K562 (cell line): ENCODE measurements around the gene RHBDF2. TPM values are rescaled to one million over a fixed set of nuclear protein-coding genes. Genes with fewer than 3 reads are reported as not detected.

Source experiments
- CHCHD3 ChIP-seq: fragments of 250-450 bp; sonication (Bioruptor Pico); IDR thresholded peaks from 2 replicates; pipeline ENCODE4 v2.1.2; 2022; ENCODE audit warnings: mild to moderate bottlenecking
- CSDE1 ChIP-seq, 2 experiments: fragments of 450-650 bp; IDR thresholded peaks; 2 replicates each; pipeline ENCODE4 v1.6.1; 2016; ENCODE audit warnings: mild to moderate bottlenecking in 1 of 2
- EP300 ChIP-seq: IDR thresholded peaks from 2 replicates; pipeline ENCODE4 v1.6.1; 2012; ENCODE audit warnings: low read length, improper control_type of control experiment
- EWSR1 ChIP-seq: fragments of 450-650 bp; IDR thresholded peaks from 2 replicates; pipeline ENCODE4 v1.6.1; 2018; ENCODE audit warnings: borderline replicate concordance, mild to moderate bottlenecking, low read depth, moderate library complexity; ENCODE audit not compliant: partially characterized antibody
- KDM2B ChIP-seq: fragments of 250-450 bp; sonication (Bioruptor Pico); IDR thresholded peaks from 2 replicates; pipeline ENCODE4 v1.8.0; 2021; ENCODE audit warnings: mild to moderate bottlenecking, moderate library complexity
- NCOA6 ChIP-seq: fragments of 450-650 bp; IDR thresholded peaks from 2 replicates; pipeline ENCODE4 v1.6.1; 2017; ENCODE audit warnings: mild to moderate bottlenecking
- NR2C2 ChIP-seq, 2 experiments: fragments of 200-800 bp in 1 of 2; sonication (Bioruptor generic) in 1 of 2; sonication (generic) in 1 of 2; formaldehyde crosslinking in 1 of 2; IDR thresholded peaks; 2 replicates each; pipeline versions ENCODE4 v1.6.1 to v1.8.0; 2016 to 2022; ENCODE audit warnings: mild to moderate bottlenecking in 1 of 2, missing compliant biosample characterization in 1 of 2, missing genetic modification characterization in 1 of 2, missing genetic modification reagents in 1 of 2
- POLR3G ChIP-seq: IDR thresholded peaks from 2 replicates; pipeline ENCODE4 v1.6.1; 2011; ENCODE audit not compliant: insufficient read length, insufficient replicate concordance; ENCODE audit errors: extremely low read depth
- RBFOX2 ChIP-seq: fragments of 200-400 bp; formaldehyde crosslinking; IDR thresholded peaks from 2 replicates; pipeline ENCODE4 v1.6.1; 2017; ENCODE audit warnings: low read depth, mild to moderate bottlenecking, low read length, moderate library complexity
- RNF2 ChIP-seq: sonication (generic); IDR thresholded peaks from 2 replicates; pipeline ENCODE4 v1.6.1; 2016
- SIN3A ChIP-seq, 2 experiments: fragments of 150-350 bp in 1 of 2; IDR thresholded peaks; 2 replicates each; pipeline ENCODE4 v1.6.1; 2011 to 2016; ENCODE audit warnings: borderline replicate concordance in 2 of 2, low read depth in 2 of 2, low read length in 2 of 2, mild to moderate bottlenecking in 2 of 2, moderate library complexity in 2 of 2; ENCODE audit not compliant: control insufficient read depth in 1 of 2
- STAG1 ChIP-seq: sonication (generic); formaldehyde crosslinking; IDR thresholded peaks from 2 replicates; pipeline ENCODE4 v1.5.0; 2020; ENCODE audit warnings: missing genetic modification reagents, borderline replicate concordance
- ZNF184 ChIP-seq: sonication (generic); formaldehyde crosslinking; IDR thresholded peaks from 2 replicates; pipeline ENCODE4 v1.5.0; 2020; ENCODE audit warnings: missing genetic modification reagents
- ZNF695 ChIP-seq: fragments of 450-650 bp; formaldehyde crosslinking; IDR thresholded peaks from 2 replicates; pipeline ENCODE4 v1.4.0; 2020; ENCODE audit warnings: mild to moderate bottlenecking, moderate library complexity
- polyA plus RNA-seq, 8 experiments: library from polyadenylated mRNA; depleted of rRNA in 4 of 8; stranded (reverse) in 5 of 8; unstranded in 3 of 8; fragments of >200 nt; fragmentation: Nextera tagmentation in 2 of 8; fragmentation: Illumina TruSeq in 1 of 8; extraction: Ambion mirVana in 2 of 8; extraction: Trizol in 1 of 8; gene quantifications; 2 replicates each; pipeline versions ENCODE4 v1.2.1 to v1.2.3, GENCODE V29; 2011 to 2014; ENCODE audit warnings: inconsistent platforms in 1 of 8, missing spikeins in 1 of 8
- total RNA-seq, 7 experiments: library from RNA; depleted of rRNA in 6 of 7; stranded (reverse); fragments of >200 nt in 6 of 7; fragmentation: Illumina TruSeq in 2 of 7; extraction: Trizol in 2 of 7; gene quantifications; 2 replicates each; pipeline versions ENCODE4 v1.2.1 to v1.2.3, GENCODE V29; 2011 to 2021; ENCODE audit warnings: low replicate concordance in 1 of 7
- TF ChIP-seq, protein P1 (sequence below): sonication (generic); formaldehyde crosslinking; IDR thresholded peaks from 2 replicates; pipeline ENCODE4 v1.8.1; 2023; ENCODE audit warnings: mild to moderate bottlenecking, missing genetic modification reagents
- TF ChIP-seq, protein P2 (sequence below): sonication (generic); formaldehyde crosslinking; IDR thresholded peaks from 2 replicates; pipeline ENCODE4 v1.8.0; 2023; ENCODE audit warnings: missing genetic modification reagents, mild to moderate bottlenecking, borderline replicate concordance
- TF ChIP-seq, protein P3 (sequence below): fragments of 450-650 bp; IDR thresholded peaks from 2 replicates; pipeline ENCODE4 v1.6.1; 2016; ENCODE audit warnings: borderline replicate concordance

RHBDF2 gene
- total and polyA plus RNA-seq, 9 of the 15 experiments (the other 6 are each of a cell fraction or from before 2014, with no cell fraction given): 0.04 to 2.8 (median 1.1) TPM

DNA sequence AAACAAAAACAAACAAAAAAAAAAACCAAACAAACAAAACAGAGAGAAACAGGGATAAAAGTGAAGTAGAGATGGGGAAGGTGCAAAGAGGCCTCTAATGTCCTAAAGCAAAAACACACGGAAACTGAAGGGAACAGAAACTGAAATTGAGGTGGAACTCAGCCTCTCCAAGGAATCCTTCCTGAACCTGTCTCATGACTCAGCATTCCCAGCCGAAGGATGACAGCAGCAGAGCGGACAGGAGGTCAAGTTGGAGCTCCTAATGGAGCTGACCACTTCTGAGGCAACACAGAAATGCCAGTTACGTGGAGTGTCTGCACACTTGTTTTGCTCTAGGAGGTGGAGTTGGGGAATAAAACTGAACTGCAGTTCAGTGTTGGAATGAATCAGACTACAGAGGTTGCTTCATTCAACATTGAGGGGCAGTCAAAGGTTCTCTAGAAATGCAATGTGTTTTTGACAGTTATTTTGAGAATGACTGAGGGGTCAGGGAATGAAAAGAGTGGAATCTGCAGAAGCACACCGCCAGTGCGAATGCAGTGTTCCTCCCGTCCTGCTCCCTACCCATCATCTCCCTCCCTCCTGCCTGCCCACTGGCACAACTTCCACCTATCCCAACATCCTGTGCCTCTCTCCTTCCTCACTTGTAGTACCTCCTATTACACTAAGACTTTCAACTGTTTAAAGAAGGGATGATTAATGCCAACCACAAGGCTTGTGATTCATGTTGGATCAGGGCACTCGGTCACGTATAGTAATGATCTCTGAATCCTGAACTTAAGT is 54.6 kb downstream of the RHBDF2 start (continued):
- TF ChIP-seq, protein P1, sequence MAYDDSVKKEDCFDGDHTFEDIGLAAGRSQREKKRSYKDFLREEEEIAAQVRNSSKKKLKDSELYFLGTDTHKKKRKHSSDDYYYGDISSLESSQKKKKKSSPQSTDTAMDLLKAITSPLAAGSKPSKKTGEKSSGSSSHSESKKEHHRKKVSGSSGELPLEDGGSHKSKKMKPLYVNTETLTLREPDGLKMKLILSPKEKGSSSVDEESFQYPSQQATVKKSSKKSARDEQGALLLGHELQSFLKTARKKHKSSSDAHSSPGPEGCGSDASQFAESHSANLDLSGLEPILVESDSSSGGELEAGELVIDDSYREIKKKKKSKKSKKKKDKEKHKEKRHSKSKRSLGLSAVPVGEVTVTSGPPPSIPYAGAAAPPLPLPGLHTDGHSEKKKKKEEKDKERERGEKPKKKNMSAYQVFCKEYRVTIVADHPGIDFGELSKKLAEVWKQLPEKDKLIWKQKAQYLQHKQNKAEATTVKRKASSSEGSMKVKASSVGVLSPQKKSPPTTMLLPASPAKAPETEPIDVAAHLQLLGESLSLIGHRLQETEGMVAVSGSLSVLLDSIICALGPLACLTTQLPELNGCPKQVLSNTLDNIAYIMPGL (CRISPR knock-in tag): no peak
- TF ChIP-seq CHCHD3 (CRISPR knock-in tag) (no peak), RNF2 (no peak), SIN3A (IDR thresholded peaks at IDR 0.05; ENCODE audit: borderline replicate concordance in 2 of 2, control insufficient read depth in 1 of 2, low read depth in 2 of 2, low read length in 2 of 2) (no peak), RBFOX2 (no peak), STAG1 (CRISPR knock-in tag) (no peak), NCOA6 (no peak), KDM2B (CRISPR knock-in tag) (no peak), EWSR1 (no peak), EP300 (no peak), ZNF184 (CRISPR knock-in tag) (no peak), POLR3G (no peak), ZNF695 (CRISPR knock-in tag) (no peak), NR2C2 (CRISPR knock-in tag; IDR thresholded peaks at IDR 0.05) (no peak), NR2C2 (tag; IDR thresholded peaks at IDR 0.05) (peak; percentile 47; the same call in 1 of the 2 replicates), CSDE1 (IDR thresholded peaks at IDR 0.05) (no peak)
- TF ChIP-seq, protein P2, sequence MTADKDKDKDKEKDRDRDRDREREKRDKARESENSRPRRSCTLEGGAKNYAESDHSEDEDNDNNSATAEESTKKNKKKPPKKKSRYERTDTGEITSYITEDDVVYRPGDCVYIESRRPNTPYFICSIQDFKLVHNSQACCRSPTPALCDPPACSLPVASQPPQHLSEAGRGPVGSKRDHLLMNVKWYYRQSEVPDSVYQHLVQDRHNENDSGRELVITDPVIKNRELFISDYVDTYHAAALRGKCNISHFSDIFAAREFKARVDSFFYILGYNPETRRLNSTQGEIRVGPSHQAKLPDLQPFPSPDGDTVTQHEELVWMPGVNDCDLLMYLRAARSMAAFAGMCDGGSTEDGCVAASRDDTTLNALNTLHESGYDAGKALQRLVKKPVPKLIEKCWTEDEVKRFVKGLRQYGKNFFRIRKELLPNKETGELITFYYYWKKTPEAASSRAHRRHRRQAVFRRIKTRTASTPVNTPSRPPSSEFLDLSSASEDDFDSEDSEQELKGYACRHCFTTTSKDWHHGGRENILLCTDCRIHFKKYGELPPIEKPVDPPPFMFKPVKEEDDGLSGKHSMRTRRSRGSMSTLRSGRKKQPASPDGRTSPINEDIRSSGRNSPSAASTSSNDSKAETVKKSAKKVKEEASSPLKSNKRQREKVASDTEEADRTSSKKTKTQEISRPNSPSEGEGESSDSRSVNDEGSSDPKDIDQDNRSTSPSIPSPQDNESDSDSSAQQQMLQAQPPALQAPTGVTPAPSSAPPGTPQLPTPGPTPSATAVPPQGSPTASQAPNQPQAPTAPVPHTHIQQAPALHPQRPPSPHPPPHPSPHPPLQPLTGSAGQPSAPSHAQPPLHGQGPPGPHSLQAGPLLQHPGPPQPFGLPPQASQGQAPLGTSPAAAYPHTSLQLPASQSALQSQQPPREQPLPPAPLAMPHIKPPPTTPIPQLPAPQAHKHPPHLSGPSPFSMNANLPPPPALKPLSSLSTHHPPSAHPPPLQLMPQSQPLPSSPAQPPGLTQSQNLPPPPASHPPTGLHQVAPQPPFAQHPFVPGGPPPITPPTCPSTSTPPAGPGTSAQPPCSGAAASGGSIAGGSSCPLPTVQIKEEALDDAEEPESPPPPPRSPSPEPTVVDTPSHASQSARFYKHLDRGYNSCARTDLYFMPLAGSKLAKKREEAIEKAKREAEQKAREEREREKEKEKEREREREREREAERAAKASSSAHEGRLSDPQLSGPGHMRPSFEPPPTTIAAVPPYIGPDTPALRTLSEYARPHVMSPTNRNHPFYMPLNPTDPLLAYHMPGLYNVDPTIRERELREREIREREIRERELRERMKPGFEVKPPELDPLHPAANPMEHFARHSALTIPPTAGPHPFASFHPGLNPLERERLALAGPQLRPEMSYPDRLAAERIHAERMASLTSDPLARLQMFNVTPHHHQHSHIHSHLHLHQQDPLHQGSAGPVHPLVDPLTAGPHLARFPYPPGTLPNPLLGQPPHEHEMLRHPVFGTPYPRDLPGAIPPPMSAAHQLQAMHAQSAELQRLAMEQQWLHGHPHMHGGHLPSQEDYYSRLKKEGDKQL: no peak
- TF ChIP-seq, protein P3, sequence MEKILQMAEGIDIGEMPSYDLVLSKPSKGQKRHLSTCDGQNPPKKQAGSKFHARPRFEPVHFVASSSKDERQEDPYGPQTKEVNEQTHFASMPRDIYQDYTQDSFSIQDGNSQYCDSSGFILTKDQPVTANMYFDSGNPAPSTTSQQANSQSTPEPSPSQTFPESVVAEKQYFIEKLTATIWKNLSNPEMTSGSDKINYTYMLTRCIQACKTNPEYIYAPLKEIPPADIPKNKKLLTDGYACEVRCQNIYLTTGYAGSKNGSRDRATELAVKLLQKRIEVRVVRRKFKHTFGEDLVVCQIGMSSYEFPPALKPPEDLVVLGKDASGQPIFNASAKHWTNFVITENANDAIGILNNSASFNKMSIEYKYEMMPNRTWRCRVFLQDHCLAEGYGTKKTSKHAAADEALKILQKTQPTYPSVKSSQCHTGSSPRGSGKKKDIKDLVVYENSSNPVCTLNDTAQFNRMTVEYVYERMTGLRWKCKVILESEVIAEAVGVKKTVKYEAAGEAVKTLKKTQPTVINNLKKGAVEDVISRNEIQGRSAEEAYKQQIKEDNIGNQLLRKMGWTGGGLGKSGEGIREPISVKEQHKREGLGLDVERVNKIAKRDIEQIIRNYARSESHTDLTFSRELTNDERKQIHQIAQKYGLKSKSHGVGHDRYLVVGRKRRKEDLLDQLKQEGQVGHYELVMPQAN: peak; percentile 25; the same call in 1 of the 2 replicates
- TF ChIP-seq, all 486 proteins: peak for 52
